Measurements from ENCODE around the gene TRIM44. TPM values are rescaled to one million over a fixed set of nuclear protein-coding genes. Genes with fewer than 3 reads are reported as not detected.
"Not testable (repeated sequence)": the region's sequence is repeated elsewhere in the genome, so short reads cannot be mapped to it uniquely, and the experiment has no call there.

TRIM44 gene
- total and polyA plus RNA-seq, 2 donors, result 7.4 to 18.7 TPM

DNA sequence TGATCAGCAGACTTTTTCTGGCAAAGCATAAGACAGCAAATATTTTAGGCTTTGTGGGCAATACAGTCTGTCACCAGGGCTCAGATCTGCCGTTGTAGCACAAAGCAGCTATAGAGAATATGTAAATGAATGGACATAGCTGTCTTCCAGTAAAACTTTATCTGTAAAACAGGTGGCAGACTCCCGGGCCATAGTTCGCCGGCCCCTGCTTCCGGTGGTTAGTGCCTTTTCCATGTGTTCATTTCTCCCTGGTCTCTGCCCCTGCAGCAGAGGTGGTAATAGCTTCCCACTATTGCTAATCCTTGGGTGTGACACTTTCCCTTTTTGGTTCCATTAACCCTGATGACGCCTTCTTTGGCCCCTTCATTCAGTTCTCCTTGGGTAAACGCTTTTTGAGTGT, 187.6 kb downstream of the TRIM44 start:
- H3K4me3 ChIP-seq (ENCODE audit: low read length in 2 of 2), result no peak overlapping the region
- no peaks in the 10 kb centered on the region for H3K27me3 ChIP-seq (ENCODE audit: control insufficient read depth in 2 of 2, insufficient read depth in 1 of 2, low read length in 1 of 2)
- no peak overlapping the region for H3K27ac ChIP-seq (ENCODE audit: low read depth in 1 of 2, low read length in 1 of 2)
- H3K4me1 ChIP-seq (ENCODE audit: control insufficient read depth in 2 of 2, insufficient read depth in 2 of 2, low read length in 2 of 2), result no peaks in the 10 kb centered on the region
- WGBS, result 96% methylated on average over 7 of the region's 7 CpGs
- H3K9me3 ChIP-seq (ENCODE audit: control insufficient read depth in 2 of 2, insufficient read depth in 1 of 2, low read length in 1 of 2), result no peaks in the 10 kb centered on the region
- no peaks in the 10 kb centered on the region for H3K36me3 ChIP-seq (ENCODE audit: control insufficient read depth in 2 of 2, insufficient read depth in 2 of 2, low read length in 1 of 2)
- DNase-seq (ENCODE audit: low read depth in 6 of 9, low spot score in 9 of 9), result no peak

DNA sequence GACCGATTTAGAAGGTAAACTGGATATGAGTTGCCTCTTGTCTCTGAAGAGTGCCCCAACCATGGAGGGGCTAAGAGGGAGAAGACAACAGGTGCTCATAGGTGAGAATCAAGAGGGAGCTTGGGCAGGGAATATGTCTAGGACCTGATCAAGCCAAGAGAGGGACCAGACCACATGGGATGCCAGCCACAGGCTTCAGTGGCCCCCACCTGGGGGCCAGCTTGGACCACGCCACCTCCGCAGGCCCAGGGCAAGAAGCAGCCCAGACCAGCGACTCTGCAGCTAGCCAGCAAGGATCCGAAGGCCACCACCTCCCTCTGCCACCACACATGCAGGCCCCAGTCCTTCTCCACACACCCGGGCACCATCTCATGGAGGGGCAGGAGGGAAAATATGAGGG, 188.8 kb downstream of the TRIM44 start:
- Histone ChIP-seq H3K9me3 (ENCODE audit: control insufficient read depth in 2 of 2, insufficient read depth in 1 of 2, low read length in 1 of 2) (no peaks in the 10 kb centered on the region), H3K36me3 (ENCODE audit: control insufficient read depth in 2 of 2, insufficient read depth in 2 of 2, low read length in 1 of 2) (no peaks in the 10 kb centered on the region), H3K4me1 (ENCODE audit: control insufficient read depth in 2 of 2, insufficient read depth in 2 of 2, low read length in 2 of 2) (no peaks in the 10 kb centered on the region), H3K27me3 (ENCODE audit: control insufficient read depth in 2 of 2, insufficient read depth in 1 of 2, low read length in 1 of 2) (no peaks in the 10 kb centered on the region), H3K4me3 (ENCODE audit: low read length in 2 of 2) (no peak overlapping the region), H3K27ac (ENCODE audit: low read depth in 1 of 2, low read length in 1 of 2) (no peak overlapping the region)
- DNase-seq (ENCODE audit: low read depth in 6 of 9, low spot score in 9 of 9), result no peak
- 98% methylated on average over 6 of the region's 6 CpGs for WGBS

- whole genome bisulfite sequencing, result 58% methylated on average over 6 of the region's 6 CpGs
- no peaks in the 10 kb centered on the region for H3K36me3 ChIP-seq (ENCODE audit: control insufficient read depth in 2 of 2, insufficient read depth in 2 of 2, low read length in 1 of 2)
- H3K27me3 ChIP-seq (ENCODE audit: control insufficient read depth in 2 of 2, insufficient read depth in 1 of 2, low read length in 1 of 2), result no peaks in the 10 kb centered on the region
- no peak overlapping the region for H3K27ac ChIP-seq (ENCODE audit: low read depth in 1 of 2, low read length in 1 of 2)
- no peaks in the 10 kb centered on the region for H3K9me3 ChIP-seq (ENCODE audit: control insufficient read depth in 2 of 2, insufficient read depth in 1 of 2, low read length in 1 of 2)
- no peaks in the 10 kb centered on the region for H3K4me1 ChIP-seq (ENCODE audit: control insufficient read depth in 2 of 2, insufficient read depth in 2 of 2, low read length in 2 of 2)
- no peak overlapping the region for H3K4me3 ChIP-seq (ENCODE audit: low read length in 2 of 2)
- DNase-seq (ENCODE audit: low read depth in 6 of 9, low spot score in 9 of 9), result no peak
These were observed 189.5 kb downstream of the TRIM44 start for GRCh38 chr11:35852056-35852455.

DNA sequence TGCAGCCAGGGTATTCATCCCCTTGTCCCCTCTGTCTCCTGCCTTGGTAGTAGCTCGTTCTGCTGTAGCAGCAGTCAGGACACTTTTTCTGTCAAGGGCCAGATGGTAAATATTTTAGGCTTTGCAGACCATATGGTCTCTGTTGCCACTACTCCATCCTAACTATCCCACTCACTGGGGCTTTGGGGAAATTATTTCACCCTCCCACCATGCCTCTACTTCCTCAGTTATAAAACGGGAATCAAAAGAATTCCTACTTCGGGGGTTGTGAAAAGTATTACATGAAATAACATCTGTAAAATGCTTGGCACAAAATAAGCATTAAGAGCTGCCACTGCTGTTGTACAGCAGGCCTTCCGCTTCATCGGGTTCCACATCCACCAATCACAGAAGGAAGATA, 191.4 kb downstream of the TRIM44 start:
- no peak for DNase-seq (ENCODE audit: low read depth in 6 of 9, low spot score in 9 of 9)

GRCh38 chr11:35855671-35856070, 193.1 kb downstream of the TRIM44 start:
- H3K27me3 ChIP-seq (ENCODE audit: control insufficient read depth in 2 of 2, insufficient read depth in 1 of 2, low read length in 1 of 2), result no peaks in the 10 kb centered on the region
- H3K9me3 ChIP-seq (ENCODE audit: control insufficient read depth in 2 of 2, insufficient read depth in 1 of 2, low read length in 1 of 2), result no peaks in the 10 kb centered on the region
- H3K27ac ChIP-seq (ENCODE audit: low read depth in 1 of 2, low read length in 1 of 2), result no peak overlapping the region
- H3K36me3 ChIP-seq (ENCODE audit: control insufficient read depth in 2 of 2, insufficient read depth in 2 of 2, low read length in 1 of 2), result no peaks in the 10 kb centered on the region
- H3K4me3 ChIP-seq (ENCODE audit: low read length in 2 of 2), result no peak overlapping the region
- no peak for DNase-seq (ENCODE audit: low read depth in 6 of 9, low spot score in 9 of 9)
- H3K4me1 ChIP-seq (ENCODE audit: control insufficient read depth in 2 of 2, insufficient read depth in 2 of 2, low read length in 2 of 2), result no peaks in the 10 kb centered on the region

More for the DNA sequence above, 191.4 kb downstream of the TRIM44 start:
- 83% methylated on average over 5 of the region's 5 CpGs for WGBS
- Histone ChIP-seq H3K27ac (ENCODE audit: low read depth in 1 of 2, low read length in 1 of 2) (no peak overlapping the region), H3K4me1 (ENCODE audit: control insufficient read depth in 2 of 2, insufficient read depth in 2 of 2, low read length in 2 of 2) (no peaks in the 10 kb centered on the region), H3K9me3 (ENCODE audit: control insufficient read depth in 2 of 2, insufficient read depth in 1 of 2, low read length in 1 of 2) (no peaks in the 10 kb centered on the region), H3K36me3 (ENCODE audit: control insufficient read depth in 2 of 2, insufficient read depth in 2 of 2, low read length in 1 of 2) (no peaks in the 10 kb centered on the region), H3K4me3 (ENCODE audit: low read length in 2 of 2) (no peak overlapping the region), H3K27me3 (ENCODE audit: control insufficient read depth in 2 of 2, insufficient read depth in 1 of 2, low read length in 1 of 2) (no peaks in the 10 kb centered on the region)

DNA sequence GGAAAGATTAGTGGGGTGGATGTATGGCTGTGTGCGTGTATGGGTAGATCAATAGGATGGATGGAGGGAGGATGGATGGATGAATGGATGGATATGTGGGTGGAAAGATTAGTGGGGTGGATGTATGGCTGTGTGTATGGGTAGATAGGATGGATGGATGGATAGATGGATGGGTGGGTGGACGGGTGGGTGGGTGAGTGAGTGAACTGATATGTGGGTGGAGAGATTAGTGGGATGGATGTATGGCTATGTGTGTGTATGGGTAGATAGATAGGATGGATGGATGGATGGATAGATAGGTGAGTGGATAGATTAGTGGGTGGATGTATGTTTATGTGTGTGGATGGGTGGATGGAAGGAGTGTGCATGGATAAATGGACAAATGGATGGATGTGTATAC, 193.7 kb downstream of the TRIM44 start:
- Histone ChIP-seq H3K9me3 (ENCODE audit: control insufficient read depth in 2 of 2, insufficient read depth in 1 of 2, low read length in 1 of 2) (no peaks in the 10 kb centered on the region), H3K27ac (ENCODE audit: low read depth in 1 of 2, low read length in 1 of 2) (no peak overlapping the region), H3K4me3 (ENCODE audit: low read length in 2 of 2) (no peak overlapping the region), H3K27me3 (ENCODE audit: control insufficient read depth in 2 of 2, insufficient read depth in 1 of 2, low read length in 1 of 2) (no peaks in the 10 kb centered on the region), H3K4me1 (ENCODE audit: control insufficient read depth in 2 of 2, insufficient read depth in 2 of 2, low read length in 2 of 2) (no peaks in the 10 kb centered on the region), H3K36me3 (ENCODE audit: control insufficient read depth in 2 of 2, insufficient read depth in 2 of 2, low read length in 1 of 2) (no peaks in the 10 kb centered on the region)
- no peak for DNase-seq (ENCODE audit: low read depth in 6 of 9, low spot score in 9 of 9)
- 94% methylated on average over 2 of the region's 2 CpGs for WGBS

DNA sequence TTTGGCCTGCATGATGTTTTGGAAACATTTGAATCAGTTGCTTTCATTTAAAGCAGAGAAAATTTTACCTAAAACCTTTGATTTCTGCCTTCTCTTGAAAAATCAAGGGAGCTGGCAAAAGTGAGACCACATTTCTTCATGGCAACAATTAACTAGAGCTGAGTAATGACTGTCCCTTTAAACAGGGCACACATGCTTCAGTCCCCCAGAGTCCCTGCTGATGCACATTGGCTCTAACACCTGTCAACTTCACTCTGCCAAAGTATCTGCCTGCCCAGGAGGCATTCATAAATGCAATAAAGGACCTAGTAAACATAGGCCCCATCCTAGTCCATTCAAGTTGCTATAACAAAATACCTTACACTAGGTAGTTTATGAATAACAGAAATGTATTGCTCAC, 194.2 kb downstream of the TRIM44 start:
- Histone ChIP-seq H3K9me3 (ENCODE audit: control insufficient read depth in 2 of 2, insufficient read depth in 1 of 2, low read length in 1 of 2) (no peaks in the 10 kb centered on the region), H3K4me3 (ENCODE audit: low read length in 2 of 2) (no peak overlapping the region), H3K27ac (ENCODE audit: low read depth in 1 of 2, low read length in 1 of 2) (no peak overlapping the region), H3K36me3 (ENCODE audit: control insufficient read depth in 2 of 2, insufficient read depth in 2 of 2, low read length in 1 of 2) (no peaks in the 10 kb centered on the region), H3K27me3 (ENCODE audit: control insufficient read depth in 2 of 2, insufficient read depth in 1 of 2, low read length in 1 of 2) (no peaks in the 10 kb centered on the region), H3K4me1 (ENCODE audit: control insufficient read depth in 2 of 2, insufficient read depth in 2 of 2, low read length in 2 of 2) (no peaks in the 10 kb centered on the region)
- no peak for DNase-seq (ENCODE audit: low read depth in 6 of 9, low spot score in 9 of 9)

DNA sequence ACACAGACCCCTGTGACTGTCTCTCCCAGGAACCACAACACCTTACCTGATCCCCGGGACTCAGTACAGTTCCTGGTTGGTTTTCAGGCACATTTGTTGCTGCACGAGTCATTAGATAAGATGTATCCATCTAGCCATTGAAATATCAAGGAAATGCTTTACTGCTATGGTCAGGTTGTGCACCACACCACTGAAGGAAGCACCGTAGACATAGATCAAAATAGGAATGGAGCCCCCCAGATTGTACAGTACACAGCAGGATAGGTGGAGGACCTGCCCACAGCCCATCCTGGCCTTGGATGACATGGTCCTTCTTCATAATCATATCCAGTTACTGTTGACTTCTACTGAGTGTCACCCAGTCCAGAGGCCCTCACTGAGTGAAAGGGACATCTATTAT, 195.3 kb downstream of the TRIM44 start:
- Histone ChIP-seq H3K4me1 (ENCODE audit: control insufficient read depth in 2 of 2, insufficient read depth in 2 of 2, low read length in 2 of 2) (no peaks in the 10 kb centered on the region), H3K9me3 (ENCODE audit: control insufficient read depth in 2 of 2, insufficient read depth in 1 of 2, low read length in 1 of 2) (no peaks in the 10 kb centered on the region), H3K36me3 (ENCODE audit: control insufficient read depth in 2 of 2, insufficient read depth in 2 of 2, low read length in 1 of 2) (no peaks in the 10 kb centered on the region), H3K27ac (ENCODE audit: low read depth in 1 of 2, low read length in 1 of 2) (no peak overlapping the region), H3K4me3 (ENCODE audit: low read length in 2 of 2) (no peak overlapping the region), H3K27me3 (ENCODE audit: control insufficient read depth in 2 of 2, insufficient read depth in 1 of 2, low read length in 1 of 2) (no peaks in the 10 kb centered on the region)
- 95% methylated on average over 3 of the region's 3 CpGs for WGBS
- DNase-seq (ENCODE audit: low read depth in 6 of 9, low spot score in 9 of 9), result no peak

DNA sequence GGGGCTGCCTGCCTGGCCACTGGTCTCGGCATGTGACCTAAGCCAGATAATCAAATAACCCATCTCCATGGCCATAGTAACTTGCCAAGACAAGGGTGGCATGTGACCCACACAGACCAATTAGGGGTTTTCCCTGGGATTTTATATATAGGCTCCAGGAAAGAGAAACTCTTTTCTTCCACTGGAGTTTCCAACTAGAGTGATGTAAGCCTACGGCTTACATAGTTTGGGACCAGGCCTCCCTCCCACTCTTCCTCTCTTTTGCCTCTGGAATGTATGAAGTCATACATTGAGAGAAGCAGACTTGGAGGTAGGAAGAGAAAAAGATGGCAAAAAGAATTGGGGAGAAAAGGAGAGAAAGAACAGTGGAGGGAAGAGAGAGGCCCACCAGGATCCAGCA, 196.7 kb downstream of the TRIM44 start:
- Histone ChIP-seq H3K4me3 (ENCODE audit: low read length in 2 of 2) (no peak overlapping the region), H3K4me1 (ENCODE audit: control insufficient read depth in 2 of 2, insufficient read depth in 2 of 2, low read length in 2 of 2) (no peaks in the 10 kb centered on the region), H3K27me3 (ENCODE audit: control insufficient read depth in 2 of 2, insufficient read depth in 1 of 2, low read length in 1 of 2) (no peaks in the 10 kb centered on the region), H3K9me3 (ENCODE audit: control insufficient read depth in 2 of 2, insufficient read depth in 1 of 2, low read length in 1 of 2) (no peaks in the 10 kb centered on the region), H3K36me3 (ENCODE audit: control insufficient read depth in 2 of 2, insufficient read depth in 2 of 2, low read length in 1 of 2) (no peaks in the 10 kb centered on the region), H3K27ac (ENCODE audit: low read depth in 1 of 2, low read length in 1 of 2) (no peak overlapping the region)
- 98% methylated on average over 2 of the region's 2 CpGs for WGBS
- DNase-seq (ENCODE audit: low read depth in 6 of 9, low spot score in 9 of 9), result no peak

- WGBS, result 92% methylated on average over 3 of the region's 3 CpGs
- not testable (repeated sequence) for H3K27ac ChIP-seq (ENCODE audit: low read depth in 1 of 2, low read length in 1 of 2); H3K36me3 ChIP-seq (ENCODE audit: control insufficient read depth in 2 of 2, insufficient read depth in 2 of 2, low read length in 1 of 2); H3K4me1 ChIP-seq (ENCODE audit: control insufficient read depth in 2 of 2, insufficient read depth in 2 of 2, low read length in 2 of 2); H3K9me3 ChIP-seq (ENCODE audit: control insufficient read depth in 2 of 2, insufficient read depth in 1 of 2, low read length in 1 of 2); H3K27me3 ChIP-seq (ENCODE audit: control insufficient read depth in 2 of 2, insufficient read depth in 1 of 2, low read length in 1 of 2); H3K4me3 ChIP-seq (ENCODE audit: low read length in 2 of 2); DNase-seq (ENCODE audit: low read depth in 6 of 9, low spot score in 9 of 9)
These were observed 197.6 kb downstream of the TRIM44 start for GRCh38 chr11:35860194-35860593.
